Brain pericyte (primary cell): ENCODE data around the gene GPR176.
A peak's percentile ranks its signal among the peaks of the same experiment; 100 is the strongest.

Experiments used
- DNase-seq: peaks from one replicate; pipeline ENCODE4 v3.0.0-alpha.2; 2012; ENCODE audit warnings: low read depth, low spot score

GPR176 gene, protein sequence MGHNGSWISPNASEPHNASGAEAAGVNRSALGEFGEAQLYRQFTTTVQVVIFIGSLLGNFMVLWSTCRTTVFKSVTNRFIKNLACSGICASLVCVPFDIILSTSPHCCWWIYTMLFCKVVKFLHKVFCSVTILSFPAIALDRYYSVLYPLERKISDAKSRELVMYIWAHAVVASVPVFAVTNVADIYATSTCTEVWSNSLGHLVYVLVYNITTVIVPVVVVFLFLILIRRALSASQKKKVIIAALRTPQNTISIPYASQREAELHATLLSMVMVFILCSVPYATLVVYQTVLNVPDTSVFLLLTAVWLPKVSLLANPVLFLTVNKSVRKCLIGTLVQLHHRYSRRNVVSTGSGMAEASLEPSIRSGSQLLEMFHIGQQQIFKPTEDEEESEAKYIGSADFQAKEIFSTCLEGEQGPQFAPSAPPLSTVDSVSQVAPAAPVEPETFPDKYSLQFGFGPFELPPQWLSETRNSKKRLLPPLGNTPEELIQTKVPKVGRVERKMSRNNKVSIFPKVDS

DNA sequence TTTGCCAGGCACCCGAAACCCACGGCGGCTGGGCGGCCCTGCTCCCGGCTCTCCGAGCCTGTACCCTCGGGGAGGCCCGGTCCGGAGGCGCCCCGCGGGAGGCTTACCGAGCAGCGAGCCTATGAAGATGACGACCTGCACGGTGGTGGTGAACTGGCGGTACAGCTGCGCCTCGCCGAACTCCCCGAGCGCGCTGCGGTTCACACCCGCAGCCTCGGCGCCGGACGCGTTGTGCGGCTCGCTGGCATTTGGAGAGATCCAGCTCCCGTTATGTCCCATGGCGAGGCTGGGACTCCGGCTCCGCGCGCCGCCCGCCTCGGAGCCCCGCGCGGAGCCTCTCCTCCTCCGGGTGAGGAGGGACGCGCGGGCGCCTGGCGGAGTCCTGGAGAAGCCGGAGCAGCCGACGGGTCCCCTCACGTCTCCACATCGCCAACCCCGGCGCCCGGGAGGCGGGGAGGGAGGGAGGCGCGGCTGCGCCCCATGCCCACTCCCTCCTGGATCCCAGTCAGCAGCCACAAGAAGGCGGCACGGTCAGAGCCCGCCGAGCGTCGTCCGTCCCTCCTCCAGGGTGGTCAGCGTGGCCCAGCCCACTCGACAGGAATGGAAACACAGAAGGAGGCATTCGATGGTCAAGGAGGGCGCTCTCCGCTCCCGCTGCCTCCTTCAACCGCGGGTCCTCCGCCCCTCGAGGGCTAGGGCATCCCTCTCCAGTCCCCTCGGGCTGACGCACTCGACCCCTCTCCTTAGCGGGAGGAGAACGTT, at the start of gene GPR176:
Gene GPR176, minus strand, starts transcription at position 519 of the 762 bp plus-strand sequence. Its CDS starts 240 bp downstream, at position 279.
- peak; percentile 62 for DNase-seq

DNA sequence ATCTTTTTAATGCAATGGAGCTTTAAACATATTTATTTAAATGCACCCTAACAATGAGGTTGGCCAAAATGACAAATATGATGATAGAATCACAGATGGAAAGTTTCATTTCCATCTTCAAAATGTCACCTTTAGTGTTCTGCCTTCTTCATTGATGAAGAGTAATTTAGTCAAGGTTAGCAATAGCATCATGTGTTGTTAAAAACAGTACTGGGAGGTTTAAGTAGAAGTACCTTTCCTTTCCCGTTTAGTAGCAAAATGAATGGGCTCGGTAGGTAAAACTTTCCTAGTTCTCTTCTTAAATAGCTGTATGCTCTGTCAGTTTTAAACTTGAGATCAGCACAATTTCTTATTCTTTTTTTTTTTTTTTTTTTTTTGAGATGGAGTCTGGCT, 48.9 kb upstream of the GPR176 start:
- DNase-seq = no peak

DNA sequence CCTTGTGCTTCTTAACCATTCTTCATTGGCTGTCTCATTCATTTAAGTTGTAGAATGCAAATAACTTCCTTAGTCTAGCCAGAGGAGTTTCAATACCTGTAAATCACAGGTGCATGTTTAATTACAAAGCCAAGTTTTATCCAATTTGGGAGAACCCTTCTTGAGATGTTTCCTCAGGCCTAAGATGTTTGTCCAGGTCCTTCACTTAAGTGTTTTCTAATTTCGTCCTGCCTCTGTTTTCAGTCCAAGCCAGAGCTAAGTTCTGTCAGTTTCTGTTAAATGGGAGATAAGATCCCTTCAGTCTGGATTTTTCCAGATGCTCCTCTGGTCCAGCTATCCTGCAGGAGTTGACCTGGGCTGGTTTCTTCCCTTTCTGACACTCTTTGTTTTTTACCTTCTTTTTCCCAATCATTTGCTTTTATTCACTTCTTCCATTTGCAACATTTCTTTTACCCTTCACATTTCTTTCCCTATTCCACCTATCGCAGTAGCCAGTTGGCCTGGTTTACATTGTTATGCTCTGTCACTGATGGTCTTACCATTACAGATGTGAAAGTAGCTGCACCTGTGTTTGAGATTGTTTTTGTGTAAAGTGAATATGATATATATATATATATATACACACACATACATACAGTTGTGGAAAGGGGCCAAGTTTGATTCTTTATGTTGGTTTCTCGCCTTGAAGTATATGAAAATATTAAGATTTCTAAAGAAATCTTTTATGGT, 48.4 kb upstream of the GPR176 start:
- no peak for DNase-seq

DNA sequence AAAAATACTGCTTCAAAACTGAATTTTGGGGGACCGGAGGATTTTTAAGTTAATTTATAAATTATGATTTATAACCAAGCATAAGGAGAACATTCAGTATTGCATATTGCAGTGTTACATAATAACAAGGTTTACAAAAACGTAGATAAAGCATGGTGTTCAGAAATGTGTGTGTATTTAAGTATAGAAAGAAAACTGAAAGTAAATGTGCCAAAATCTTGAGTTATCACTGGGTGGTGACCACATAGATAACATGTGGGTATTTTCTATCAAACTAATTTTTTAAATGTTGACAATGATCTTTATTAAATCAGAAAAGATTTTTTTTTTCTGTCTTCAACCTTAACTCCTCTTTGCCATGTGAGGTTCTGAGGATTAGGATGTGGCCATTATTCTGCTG, 46.5 kb upstream of the GPR176 start:
- DNase-seq = no peak

DNA sequence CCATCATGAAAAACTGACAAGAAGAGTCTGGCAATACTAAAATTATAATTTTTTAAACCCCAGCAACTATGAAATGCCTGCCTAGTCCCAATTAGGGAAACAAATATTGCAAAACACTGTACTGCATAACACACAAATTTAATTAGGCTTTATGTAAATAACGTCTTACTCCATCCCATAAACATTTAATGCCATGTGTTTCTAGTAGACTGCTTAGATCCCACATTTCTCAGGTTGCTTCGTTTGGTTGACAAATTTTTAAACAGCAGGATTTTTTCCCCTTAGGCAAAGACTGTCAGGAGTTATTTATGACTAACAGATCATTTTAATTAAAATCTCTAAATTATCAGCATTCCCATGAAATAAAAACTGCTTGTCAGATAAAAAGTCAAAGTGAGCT, 43.7 kb upstream of the GPR176 start:
- no peak for DNase-seq

DNA sequence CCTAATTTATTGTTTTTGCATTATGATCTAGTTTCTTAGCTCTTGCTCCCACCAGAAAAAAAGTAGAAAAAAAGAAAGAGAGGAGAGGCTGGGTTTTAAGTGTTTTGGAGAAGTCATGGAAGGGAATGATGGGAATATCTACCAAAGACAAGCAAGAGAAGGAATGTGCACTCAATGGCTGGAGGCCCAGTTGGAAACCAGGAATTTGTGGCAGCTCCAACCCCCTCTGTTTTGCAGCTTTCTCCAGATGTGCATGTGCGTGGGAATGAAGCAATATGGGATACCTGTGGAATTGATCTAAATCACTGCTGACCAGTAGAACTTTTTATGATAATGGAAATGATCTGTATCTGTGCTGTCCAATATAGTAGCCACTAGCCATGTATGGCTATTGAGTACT, 41.0 kb upstream of the GPR176 start:
- DNase-seq = no peak

DNA sequence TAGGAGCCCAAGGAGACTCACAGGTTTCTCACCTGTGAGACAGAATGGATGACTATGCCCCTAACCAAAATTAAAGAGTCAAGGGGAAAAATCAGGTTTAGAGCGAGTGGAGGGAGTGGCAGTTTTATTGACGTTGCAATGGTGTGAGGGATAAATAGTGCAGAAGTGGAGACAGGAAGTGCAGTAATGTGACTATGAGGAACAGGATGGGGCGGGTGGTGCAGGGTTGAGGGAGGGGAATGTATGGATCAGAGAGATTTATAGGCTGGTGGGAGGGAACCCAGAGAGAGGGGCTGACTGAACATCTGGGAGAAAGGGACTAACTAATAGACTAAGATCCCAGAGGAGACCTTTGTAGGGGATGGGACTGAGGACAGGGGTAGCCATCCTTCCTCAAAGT, 40.3 kb upstream of the GPR176 start:
- DNase-seq = no peak

DNA sequence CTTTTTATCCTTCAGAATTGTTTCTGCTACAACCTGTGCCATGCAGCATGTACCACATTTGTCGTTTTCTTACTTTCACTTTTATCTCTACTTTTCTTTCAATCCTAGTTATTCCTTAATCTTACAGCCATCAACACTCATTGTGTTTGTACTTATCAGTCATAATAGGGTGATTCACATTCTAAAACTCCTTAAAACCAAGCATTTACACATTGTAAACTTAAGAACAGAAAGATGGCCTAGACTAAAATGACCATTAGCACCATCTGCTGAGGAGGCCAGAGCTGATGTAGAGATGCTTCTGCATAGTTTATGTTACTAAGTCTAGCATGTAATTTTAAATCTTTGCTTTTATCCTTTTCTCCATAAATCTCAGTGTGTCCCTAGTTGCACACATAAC, 39.3 kb upstream of the GPR176 start:
- DNase-seq = no peak

DNA sequence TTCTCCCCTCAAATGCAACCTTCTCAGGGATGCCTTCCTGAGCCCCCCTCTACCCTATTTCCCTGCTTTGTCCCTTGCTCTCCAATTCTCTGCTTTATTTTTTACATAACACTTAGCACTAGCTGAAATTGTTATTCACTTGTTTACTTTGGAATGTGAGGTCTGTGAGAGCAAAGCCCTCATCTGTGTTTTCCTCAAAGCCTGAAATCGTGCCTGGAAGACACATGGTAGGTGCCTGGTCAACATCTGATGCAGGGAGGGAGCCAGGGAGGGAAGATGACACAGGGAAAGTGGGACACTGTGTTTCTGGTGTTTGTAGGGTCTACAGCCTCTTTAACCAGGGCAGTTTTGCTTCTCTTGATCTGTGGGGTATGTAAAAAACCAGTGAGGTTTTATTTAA, 37.4 kb upstream of the GPR176 start:
- no peak for DNase-seq

DNA sequence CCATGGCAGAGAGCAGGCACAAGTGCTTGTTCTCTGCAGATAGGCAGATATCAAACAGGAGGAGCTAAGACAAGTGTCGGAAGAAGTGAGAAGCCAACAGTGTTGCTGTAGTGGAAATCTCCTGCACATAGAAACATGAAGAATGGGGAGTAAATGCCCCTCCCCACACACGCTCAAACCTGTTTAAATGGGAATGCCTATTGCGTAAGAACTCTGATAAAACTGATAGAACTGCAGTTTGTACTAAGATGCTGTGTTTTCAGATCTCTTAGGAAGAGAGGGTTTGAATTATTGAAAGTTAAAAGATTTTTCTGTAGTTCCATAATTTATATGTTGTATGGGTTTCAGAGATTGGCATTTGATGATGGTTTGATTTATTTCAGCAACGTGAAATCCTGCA, 33.5 kb upstream of the GPR176 start:
- no peak for DNase-seq

DNA sequence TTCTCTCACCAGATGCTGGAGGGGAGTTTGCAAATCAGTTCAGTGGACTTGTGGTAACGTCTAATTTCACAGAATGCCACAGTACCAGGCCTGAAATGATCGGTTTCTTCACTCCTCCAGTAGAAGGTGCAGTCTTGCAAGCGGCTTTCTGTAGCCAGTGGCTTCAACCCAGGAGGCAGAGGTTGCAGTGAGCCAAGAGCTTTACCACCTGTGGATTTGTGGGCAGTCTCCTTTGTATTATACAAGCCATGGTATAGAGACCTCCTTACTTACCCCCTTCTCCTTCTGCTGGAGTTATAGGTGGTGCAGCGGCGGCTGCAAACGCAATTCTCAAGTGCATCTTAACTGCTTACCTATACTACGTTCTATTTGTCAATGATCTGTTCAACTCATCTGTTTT, 31.5 kb upstream of the GPR176 start:
- no peak for DNase-seq

DNA sequence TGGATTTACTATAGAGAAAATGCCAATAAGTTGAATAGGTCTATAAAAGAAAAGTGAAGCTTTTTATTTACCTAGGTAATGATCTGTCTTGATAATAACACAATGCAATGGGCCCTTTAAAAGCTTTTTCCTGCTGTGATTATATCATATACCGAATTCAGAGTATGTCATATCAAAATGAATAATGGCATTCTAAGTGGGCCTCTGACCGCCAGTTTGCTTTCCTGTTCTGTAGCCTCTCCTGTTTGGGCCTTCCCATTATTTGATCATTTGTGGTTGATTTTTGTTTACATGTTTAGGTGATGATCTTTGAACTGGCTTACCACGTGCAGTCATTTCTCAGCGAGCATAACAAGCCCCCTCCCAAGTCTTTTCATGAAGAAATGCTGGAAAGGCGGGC, 28.8 kb upstream of the GPR176 start:
- no peak for DNase-seq

DNA sequence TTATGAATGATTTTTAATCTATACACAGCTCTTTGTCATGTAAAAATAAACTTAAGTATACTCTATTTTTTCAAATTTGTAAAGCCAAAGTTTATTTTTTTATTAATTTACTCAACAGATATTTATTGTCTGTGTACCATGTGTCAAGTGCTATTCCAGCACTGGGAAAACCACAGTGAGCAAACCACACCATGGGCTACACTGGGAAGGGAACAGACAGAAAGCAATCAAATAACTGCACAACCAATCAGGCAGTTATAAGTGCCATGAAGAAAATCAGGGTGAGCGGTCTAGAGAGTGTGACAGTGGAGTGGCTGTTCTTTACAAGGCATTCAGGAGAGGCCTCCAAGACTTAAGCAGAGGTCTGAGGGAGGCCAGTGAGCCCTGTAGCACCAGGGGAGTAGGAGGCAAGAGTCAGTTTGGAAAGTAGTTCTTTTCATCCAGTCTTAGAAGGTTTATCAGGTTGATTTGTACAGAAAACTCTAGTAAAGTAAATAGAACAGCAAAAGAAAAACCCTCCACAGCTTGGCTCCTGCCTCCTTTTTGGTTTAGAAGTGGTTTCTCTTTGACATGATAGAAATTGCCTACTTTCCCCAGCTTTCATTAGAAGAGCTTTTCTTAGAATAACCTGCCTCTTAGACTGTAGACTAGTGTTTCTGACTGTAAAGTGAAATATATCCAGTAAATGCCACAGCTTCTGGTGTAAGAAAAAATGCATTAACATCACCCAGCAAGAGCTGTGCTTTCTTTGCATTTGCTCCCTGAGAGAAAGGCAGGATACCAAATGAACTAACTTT, 27.5 kb upstream of the GPR176 start:
- no peak for DNase-seq

DNA sequence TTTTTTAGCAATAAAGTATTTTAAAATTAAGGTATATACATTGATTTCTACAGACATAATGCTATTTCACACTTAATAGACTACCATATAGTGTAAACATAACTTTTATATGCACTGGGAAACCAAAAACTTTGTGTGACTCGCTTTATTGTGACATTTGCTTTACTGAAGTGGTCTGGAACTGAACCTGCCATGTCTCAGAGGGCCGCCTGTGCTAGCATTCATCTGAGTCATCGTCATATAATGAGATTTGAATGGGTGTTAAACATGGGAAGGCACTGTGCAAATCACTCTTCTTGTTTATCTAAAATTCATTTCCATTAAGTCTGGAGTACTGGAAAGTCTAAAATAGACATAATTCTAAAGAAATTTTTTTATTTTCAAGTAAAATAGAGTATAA, 26.8 kb upstream of the GPR176 start:
- no peak for DNase-seq

DNA sequence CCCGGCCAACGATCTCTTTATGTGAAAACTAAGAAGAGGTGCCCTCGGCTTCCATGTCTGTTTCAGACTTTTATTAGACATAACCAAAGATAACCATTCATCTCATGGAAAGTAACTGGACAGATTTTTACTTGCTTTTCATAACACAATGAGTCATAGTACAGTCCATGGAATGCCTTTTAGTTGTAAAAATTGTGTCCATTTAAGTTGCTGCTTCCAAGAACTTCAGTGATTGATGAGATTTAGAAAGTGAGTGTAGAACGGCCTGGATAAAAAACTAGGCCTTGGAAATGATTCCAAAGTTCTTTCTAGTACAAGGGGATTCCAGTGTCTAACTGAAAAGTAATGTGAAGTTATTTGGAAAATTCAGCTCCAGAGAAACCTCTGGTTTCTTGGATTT, 24.7 kb upstream of the GPR176 start:
- DNase-seq = no peak

DNA sequence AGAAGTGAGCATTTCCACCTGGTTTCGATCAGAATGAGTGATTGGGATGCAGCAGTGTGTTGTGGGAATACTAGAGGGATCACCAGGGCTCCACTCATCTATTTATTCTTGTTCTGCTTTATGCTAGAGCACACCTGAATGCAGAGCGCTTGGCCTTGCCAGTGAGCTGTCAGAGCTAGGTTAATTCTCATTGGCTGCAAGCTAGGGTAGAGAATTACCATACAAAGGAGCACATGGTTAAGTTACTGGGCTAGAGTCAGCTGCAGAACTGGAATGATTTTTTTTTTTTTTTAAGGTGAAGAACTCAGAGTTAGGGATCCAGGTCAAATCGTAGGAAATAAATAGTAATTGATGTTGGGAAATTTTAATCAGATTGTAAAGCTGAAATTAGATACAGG, 22.7 kb upstream of the GPR176 start:
- DNase-seq = no peak

DNA sequence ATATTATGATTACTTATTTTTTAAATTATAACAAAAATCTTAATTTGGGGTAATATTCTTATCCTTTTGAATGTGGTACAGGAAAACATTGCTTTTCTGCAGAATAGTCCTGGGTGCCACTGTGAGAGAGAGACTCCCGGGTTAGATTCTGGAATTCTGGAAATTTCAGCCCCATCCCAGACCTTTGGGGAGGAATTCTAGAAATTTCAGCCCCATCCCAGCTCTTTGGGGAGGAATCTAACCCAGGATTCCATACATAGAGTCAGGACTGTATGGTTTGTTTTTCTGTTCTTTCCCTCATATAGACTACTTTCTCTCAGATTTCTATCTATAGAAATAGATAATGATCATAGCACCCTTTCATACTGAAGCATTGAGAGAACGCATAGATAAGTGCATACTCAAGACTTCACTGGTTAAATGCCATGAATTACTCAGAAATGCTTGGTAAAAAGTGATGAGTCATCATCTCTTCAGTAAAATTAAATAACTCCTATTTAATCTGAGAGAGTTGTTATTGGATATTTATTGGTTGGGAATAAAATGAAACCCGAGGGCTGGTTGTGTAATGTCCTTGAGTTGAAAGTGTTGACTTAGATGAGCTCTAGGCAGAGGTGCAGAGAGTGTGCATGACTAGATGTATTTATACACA, 22.2 kb upstream of the GPR176 start:
- no peak for DNase-seq

DNA sequence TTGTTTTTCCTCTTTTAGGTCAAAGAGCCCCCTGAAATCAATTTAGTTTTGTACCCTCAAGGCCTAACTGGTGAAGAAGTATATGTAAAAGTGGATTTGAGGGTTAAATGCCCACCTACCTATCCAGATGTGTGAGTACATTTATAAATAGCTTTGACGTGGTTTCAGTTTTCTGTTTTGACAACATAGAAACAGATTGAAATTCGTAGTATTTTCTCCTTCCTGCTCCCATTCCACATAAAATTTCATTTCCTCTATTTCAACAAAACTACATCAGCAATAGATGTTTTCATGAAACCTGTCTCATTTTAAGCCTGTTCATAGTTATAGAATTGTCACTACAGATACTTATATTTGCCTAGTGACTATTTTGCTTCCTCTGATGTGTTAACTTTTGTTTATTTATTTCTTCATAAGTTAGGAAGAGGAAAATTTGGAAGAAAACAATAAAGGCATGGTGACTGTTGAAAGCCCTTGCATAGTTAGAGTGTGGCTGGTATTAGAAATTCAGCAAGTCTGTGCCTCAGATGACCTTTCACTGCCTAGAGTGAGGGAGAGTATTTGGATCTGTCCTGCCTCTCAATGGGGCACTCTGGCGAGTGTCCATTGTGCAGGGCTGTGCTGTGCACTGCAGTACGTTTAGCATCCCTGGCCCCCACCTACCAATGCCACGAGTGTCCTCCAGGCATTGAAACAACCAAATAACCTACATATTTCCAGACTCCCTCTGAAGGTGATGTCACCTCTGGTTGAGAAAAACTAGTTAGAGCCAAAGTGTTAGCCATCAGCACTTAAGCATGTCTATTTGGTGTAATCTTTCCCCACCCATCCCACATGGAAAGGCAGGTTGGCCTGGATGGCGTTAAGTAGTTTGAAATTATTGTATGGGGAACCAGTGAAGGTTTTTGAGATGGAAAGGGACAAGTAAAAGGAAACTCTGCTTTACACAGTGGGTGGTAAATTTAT, 19.7 kb upstream of the GPR176 start:
- no peak for DNase-seq

DNA sequence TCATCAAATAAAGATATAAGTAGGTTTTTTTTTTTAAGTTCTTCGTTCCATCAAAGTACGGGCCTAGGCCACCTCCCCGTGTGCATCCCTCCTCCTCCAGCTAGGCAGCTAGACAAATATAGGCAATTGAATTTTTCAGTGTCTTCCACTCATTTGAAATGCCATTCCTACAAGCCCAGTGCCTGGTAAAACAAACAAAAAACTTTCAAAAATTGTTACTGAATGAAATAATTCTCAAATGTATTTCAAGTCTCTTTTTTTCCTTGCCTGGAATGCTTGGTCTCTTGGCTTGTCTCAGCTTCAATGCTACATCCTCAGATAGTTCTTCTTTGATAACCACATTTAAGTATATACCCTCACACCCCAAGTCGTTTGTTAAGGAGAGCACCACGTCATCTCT, 17.6 kb upstream of the GPR176 start:
- DNase-seq = no peak

DNA sequence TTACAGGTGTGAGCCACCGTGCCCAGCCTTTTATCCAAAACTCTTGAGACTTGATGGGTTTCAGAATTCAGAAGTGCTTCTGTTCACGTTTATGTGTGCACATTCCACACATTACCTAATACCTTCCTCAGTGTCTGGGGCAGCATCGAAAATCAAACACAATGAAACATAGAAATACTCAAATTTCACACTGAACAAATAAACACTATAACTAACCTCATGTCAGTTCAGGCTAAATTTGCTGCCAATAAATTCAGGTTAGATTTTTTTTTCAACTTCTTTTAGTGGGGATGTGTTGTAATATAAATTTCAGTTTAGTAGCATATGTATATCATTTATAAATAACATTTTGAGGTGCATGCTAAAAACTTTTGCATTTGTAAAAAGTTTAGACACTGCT, 16.6 kb upstream of the GPR176 start:
- DNase-seq = no peak
